Amniotic stem cell (primary cell): Measurements from ENCODE around the gene DVL3.
"Not testable (repeated sequence)": the region's sequence is repeated elsewhere in the genome, so short reads cannot be mapped to it uniquely, and the experiment has no call there.

Experiments used
- DNase-seq: peaks from one replicate; lab custom pipeline; 2025; lab: John Stamatoyannopoulos, UW

The DVL3 gene

GRCh38 chr3:184155644-184156521, 706 bp downstream of the DVL3 start:
- DNase-seq, result no peak

GRCh38 chr3:184156522-184156955, 1.4 kb downstream of the DVL3 start:
- no peak for DNase-seq

GRCh38 chr3:184157206-184157605, 2.0 kb downstream of the DVL3 start:
- DNase-seq, result no peak

- no peak for DNase-seq
Observed at GRCh38 chr3:184158404-184158803, 3.2 kb downstream of the DVL3 start.

GRCh38 chr3:184160456-184160855, 5.3 kb downstream of the DVL3 start:
- no peak for DNase-seq

GRCh38 chr3:184162571-184163070, 7.4 kb downstream of the DVL3 start:
- DNase-seq, result not testable (repeated sequence)

GRCh38 chr3:184164648-184165330, 9.6 kb downstream of the DVL3 start:
- DNase-seq, result no peak

GRCh38 chr3:184165543-184165942, 10.4 kb downstream of the DVL3 start:
- DNase-seq, result no peak

- no peak for DNase-seq
Observed at GRCh38 chr3:184166671-184167070, 11.5 kb downstream of the DVL3 start.

GRCh38 chr3:184167786-184168185, 12.6 kb downstream of the DVL3 start:
- no peak for DNase-seq

GRCh38 chr3:184168363-184169120, 13.4 kb downstream of the DVL3 start:
- peak; percentile 78 for DNase-seq

GRCh38 chr3:184169896-184170875, 15.0 kb downstream of the DVL3 start:
- no peak for DNase-seq

GRCh38 chr3:184171562-184171961, 16.4 kb downstream of the DVL3 start:
- DNase-seq, result peak; percentile 71

- peak; percentile 70 for DNase-seq
Observed at GRCh38 chr3:184172681-184173373, 17.6 kb downstream of the DVL3 start.

- DNase-seq, result no peak
Observed at GRCh38 chr3:184173374-184173722, 18.2 kb downstream of the DVL3 start.

GRCh38 chr3:184174284-184174645, 19.1 kb downstream of the DVL3 start:
- DNase-seq, result no peak

- peak; percentile 98 for DNase-seq
Observed at GRCh38 chr3:184174646-184175492, 19.7 kb downstream of the DVL3 start, which contains the start of gene AP2M1. Gene AP2M1, plus strand, starts transcription at chr3:184174855. Its CDS starts 2,139 bp downstream, at chr3:184176994.

- no peak for DNase-seq
Observed at GRCh38 chr3:184175506-184175905, 20.3 kb downstream of the DVL3 start.

GRCh38 chr3:184175981-184176376, 20.8 kb downstream of the DVL3 start:
- no peak for DNase-seq
